GM23248 (cell line): ENCODE measurements around the gene RAB17. TPM values are rescaled to one million over a fixed set of nuclear protein-coding genes. Genes with fewer than 3 reads are reported as not detected.

Experiments used
- DNase-seq: peaks from one replicate; pipeline ENCODE4 v3.0.0-alpha.2; 2015
- H2AFZ ChIP-seq: fragments of 200-600 bp; sonication (generic); 2 replicates; pipeline ENCODE4 v1.6.1; 2016; ENCODE audit warnings: antibody characterized with exemption
- H3F3A ChIP-seq: fragments of 200-600 bp; sonication (generic); 2 replicates; pipeline ENCODE4 v1.6.1; 2016; ENCODE audit warnings: mild to moderate bottlenecking, antibody characterized with exemption, mixed run types; ENCODE audit not compliant: insufficient read depth
- H3K27ac ChIP-seq: fragments of 200-600 bp; sonication (generic); 2 replicates; pipeline ENCODE4 v1.5.1; 2016; ENCODE audit warnings: mild to moderate bottlenecking
- H3K27me3 ChIP-seq: fragments of 200-600 bp; sonication (generic); replicated peaks from 2 replicates; pipeline ENCODE4 v1.6.1; 2016; ENCODE audit warnings: mild to moderate bottlenecking; ENCODE audit not compliant: insufficient read depth
- H3K36me3 ChIP-seq: fragments of 200-600 bp; sonication (generic); 2 replicates; pipeline ENCODE4 v1.6.1; 2016; ENCODE audit warnings: low read depth, mild to moderate bottlenecking
- H3K4me1 ChIP-seq: fragments of 200-600 bp; sonication (generic); 2 replicates; pipeline ENCODE4 v1.6.1; 2016; ENCODE audit warnings: mild to moderate bottlenecking; ENCODE audit not compliant: insufficient read depth
- H3K4me2 ChIP-seq: fragments of 200-600 bp; sonication (generic); one replicate; pipeline ENCODE4 v1.6.1; 2016; ENCODE audit warnings: mild to moderate bottlenecking; ENCODE audit not compliant: unreplicated experiment
- H3K4me3 ChIP-seq: fragments of 200-600 bp; sonication (generic); 2 replicates; pipeline ENCODE4 v1.5.1; 2016; ENCODE audit warnings: mild to moderate bottlenecking
- H3K79me2 ChIP-seq: fragments of 200-600 bp; sonication (generic); 2 replicates; pipeline ENCODE4 v1.6.1; 2016; ENCODE audit warnings: mild to moderate bottlenecking; ENCODE audit not compliant: insufficient read depth
- H3K9ac ChIP-seq: fragments of 200-600 bp; sonication (generic); 2 replicates; pipeline ENCODE4 v1.6.1; 2016; ENCODE audit warnings: mild to moderate bottlenecking
- H3K9me2 ChIP-seq: fragments of 200-600 bp; sonication (generic); 2 replicates; pipeline ENCODE4 v1.6.1; 2016; ENCODE audit warnings: mixed run types, mild to moderate bottlenecking, moderate library complexity; ENCODE audit not compliant: insufficient read depth
- H3K9me3 ChIP-seq: fragments of 200-600 bp; sonication (generic); one replicate; pipeline ENCODE4 v1.6.1; 2017; ENCODE audit warnings: low read depth
- H4K20me1 ChIP-seq: fragments of 200-600 bp; sonication (generic); 2 replicates; pipeline ENCODE4 v1.6.0; 2016; ENCODE audit not compliant: insufficient read depth
- EZH2 ChIP-seq: fragments of 200-600 bp; sonication (generic); IDR thresholded peaks from 2 replicates; pipeline ENCODE4 v1.6.1; 2018; ENCODE audit warnings: antibody characterized with exemption, mild to moderate bottlenecking; ENCODE audit not compliant: insufficient read depth, poor library complexity, severe bottlenecking
- EZH2phosphoT487 ChIP-seq: fragments of 200-600 bp; sonication (generic); IDR thresholded peaks from 2 replicates; pipeline ENCODE4 v1.6.1; 2018; ENCODE audit warnings: antibody characterized with exemption, moderate library complexity, mild to moderate bottlenecking, low read depth; ENCODE audit not compliant: insufficient read depth
- WGBS, 2 experiments: methylation state at CpG; one replicate each; pipeline ENCODE4 v1.1.6; 2015 to 2017; ENCODE audit warnings: low lambda C conversion rate in 2 of 2, low coverage in 1 of 2; ENCODE audit errors: missing lambda C conversion rate in 2 of 2; 5-methylcytosine and 5-hydroxymethylcytosine counted together
- in situ Hi-C: fragments of 300-500 bp; cut with MboI; formaldehyde crosslinking; loops from 2 replicates; pipeline ENCODE4 v1.15.0; 2020
- polyA plus RNA-seq: library from polyadenylated mRNA; unstranded; fragments of >200 nt; fragmentation: Nextera tagmentation; extraction: Ambion mirVana; gene quantifications from 2 replicates; pipeline ENCODE4 v1.2.1, GENCODE V29; 2016
- small RNA-seq: library from RNA; depleted of rRNA; stranded (forward); fragments of <200 nt; gene quantifications from one replicate; pipeline ENCODE3, GENCODE V24; 2014; ENCODE audit warnings: low read depth, low replicate concordance
- total RNA-seq: library from RNA; depleted of rRNA; stranded (reverse); fragments of >200 nt; shearing (Covaris generic); gene quantifications from 2 replicates; pipeline ENCODE4 v1.2.3, GENCODE V29; 2014; rRNA removed

Gene RAB17
- total and polyA plus RNA-seq, 2 experiments from 2014 or later, result 1.7 TPM; not detected in 1

GRCh38 chr2:237524631-237525030 lies 65.9 kb downstream of the RAB17 start:
- no peak for DNase-seq
- 74% methylated on average over 6 of the region's 6 CpGs for WGBS, 2 experiments
- TF ChIP-seq EZH2 (no peak), EZH2phosphoT487 (no peak)
- Histone ChIP-seq H3K27me3 (no peaks in the 10 kb centered on the region), H3K4me2 (no peak overlapping the region), H2AFZ (no peak overlapping the region), H3K9me3 (no peaks in the 10 kb centered on the region), H3F3A (no peaks in the 10 kb centered on the region), H3K9me2 (no peaks in the 10 kb centered on the region), H3K4me3 (no peak overlapping the region), H4K20me1 (no peaks in the 10 kb centered on the region), H3K9ac (no peak overlapping the region), H3K36me3 (no peaks in the 10 kb centered on the region), H3K27ac (no peak overlapping the region), H3K79me2 (no peaks in the 10 kb centered on the region), H3K4me1 (no peaks in the 10 kb centered on the region)
- in situ Hi-C loops, result no loop called here

Small RNAs within 50 kb of the gene (small RNA-seq; reads per million reads assigned to genes)
- gene RNU6-1140P, result 0.19 reads per million

Other genes starting within 250 kb of the RAB17 start
- gene COL6A3, start 176.6 kb downstream of the RAB17 start, total RNA-seq, result 1,362 and 1,653 TPM in 2 replicates
- 344 and 350 TPM in 2 replicates for gene COL6A3, start 176.6 kb downstream of the RAB17 start, polyA plus RNA-seq
- 4.7 and 8.1 TPM in 2 replicates for gene MLPH, start 103.5 kb downstream of the RAB17 start, total RNA-seq
- 10.8 and 14.9 TPM in 2 replicates for gene MLPH, start 103.5 kb downstream of the RAB17 start, polyA plus RNA-seq
- gene PRLH, start 24.2 kb downstream of the RAB17 start, total RNA-seq, result not detected in 2 replicates
- gene PRLH, start 24.2 kb downstream of the RAB17 start, polyA plus RNA-seq, result not detected in 2 replicates
- 56.8 and 84.4 TPM in 2 replicates for gene LRRFIP1, start 36.9 kb upstream of the RAB17 start, total RNA-seq
- gene LRRFIP1, start 36.9 kb upstream of the RAB17 start, polyA plus RNA-seq, result 149 and 159 TPM in 2 replicates
- 0.11 and 2.8 TPM in 2 replicates for gene RBM44, start 208.0 kb upstream of the RAB17 start, total RNA-seq
- not detected in 2 replicates for gene RBM44, start 208.0 kb upstream of the RAB17 start, polyA plus RNA-seq